HepG2 (cell line): ENCODE data around the gene CLPTM1. TPM values are rescaled to one million over a fixed set of nuclear protein-coding genes. Genes with fewer than 3 reads are reported as not detected.

Source experiments
- CREM ChIP-seq, 2 experiments: sonication (generic) in 1 of 2; formaldehyde crosslinking in 1 of 2; IDR thresholded peaks; 2 replicates each; pipeline versions ENCODE4 v1.4.0 to v1.6.1; 2016 to 2020; ENCODE audit warnings: antibody characterized with exemption in 1 of 2, mild to moderate bottlenecking in 1 of 2, missing genetic modification reagents in 1 of 2
- DNMT1 ChIP-seq: sonication (generic); formaldehyde crosslinking; IDR thresholded peaks from 2 replicates; pipeline ENCODE4 v1.5.1; 2020; ENCODE audit warnings: mild to moderate bottlenecking, missing genetic modification reagents
- ELF4 ChIP-seq: sonication (generic); formaldehyde crosslinking; IDR thresholded peaks from 2 replicates; pipeline ENCODE4 v1.5.0; 2020; ENCODE audit warnings: missing genetic modification reagents, mild to moderate bottlenecking, moderate library complexity, borderline replicate concordance
- FOXA3 ChIP-seq: IDR thresholded peaks from 2 replicates; pipeline ENCODE4 v1.6.1; 2016; ENCODE audit warnings: missing genetic modification reagents, missing compliant biosample characterization
- HNRNPUL1 ChIP-seq: fragments of 200-400 bp; formaldehyde crosslinking; IDR thresholded peaks from 2 replicates; pipeline ENCODE4 v1.6.1; 2017; ENCODE audit warnings: low read depth, mild to moderate bottlenecking, low read length, moderate library complexity
- KMT2B ChIP-seq: IDR thresholded peaks from 2 replicates; pipeline ENCODE4 v1.6.1; 2016; ENCODE audit warnings: missing genetic modification reagents, missing compliant biosample characterization
- MIER3 ChIP-seq: IDR thresholded peaks from 2 replicates; pipeline ENCODE4 v1.6.1; 2016; ENCODE audit warnings: missing compliant biosample characterization, borderline replicate concordance
- PLRG1 ChIP-seq: fragments of 450-650 bp; conservative IDR thresholded peaks from 2 replicates; pipeline ENCODE4 v1.6.1; 2016
- RBM22 ChIP-seq: fragments of 200-400 bp; formaldehyde crosslinking; optimal IDR thresholded peaks from 2 replicates; pipeline ENCODE3; 2017; ENCODE audit warnings: mild to moderate bottlenecking, low read length, moderate library complexity
- REXO4 ChIP-seq: sonication (generic); formaldehyde crosslinking; IDR thresholded peaks from 2 replicates; pipeline ENCODE4 v1.8.0; 2022; ENCODE audit warnings: missing genetic modification reagents, mild to moderate bottlenecking, borderline replicate concordance
- SAP130 ChIP-seq: IDR thresholded peaks from 2 replicates; pipeline ENCODE4 v1.6.1; 2016; ENCODE audit warnings: low read depth
- ZFP90 ChIP-seq: sonication (generic); formaldehyde crosslinking; IDR thresholded peaks from 2 replicates; pipeline ENCODE4 v1.8.0; 2022; ENCODE audit warnings: missing genetic modification reagents, mild to moderate bottlenecking, inconsistent platforms, borderline replicate concordance
- ZMYM3 ChIP-seq: sonication (generic); formaldehyde crosslinking; IDR thresholded peaks from 2 replicates; pipeline ENCODE4 v1.5.1; 2020; ENCODE audit warnings: mild to moderate bottlenecking, missing genetic modification reagents
- ZNF232 ChIP-seq: sonication (generic); formaldehyde crosslinking; IDR thresholded peaks from 2 replicates; pipeline ENCODE4 v1.4.0; 2020; ENCODE audit warnings: missing genetic modification reagents, borderline replicate concordance
- ZNF317 ChIP-seq: sonication (generic); formaldehyde crosslinking; IDR thresholded peaks from 2 replicates; pipeline ENCODE4 v1.5.0; 2020; ENCODE audit warnings: mild to moderate bottlenecking, missing genetic modification reagents
- ZNF543 ChIP-seq: sonication (generic); formaldehyde crosslinking; IDR thresholded peaks from 2 replicates; pipeline ENCODE4 v1.4.0; 2020; ENCODE audit warnings: mild to moderate bottlenecking, missing genetic modification reagents
- ZNF619 ChIP-seq: sonication (generic); formaldehyde crosslinking; IDR thresholded peaks from 2 replicates; pipeline ENCODE4 v1.4.0; 2020; ENCODE audit warnings: mild to moderate bottlenecking, missing genetic modification reagents
- ZSCAN21 ChIP-seq: sonication (generic); formaldehyde crosslinking; IDR thresholded peaks from 2 replicates; pipeline ENCODE4 v1.8.0; 2022; ENCODE audit warnings: mild to moderate bottlenecking, missing genetic modification reagents, moderate library complexity, borderline replicate concordance
- polyA plus RNA-seq, 8 experiments: library from polyadenylated mRNA; depleted of rRNA in 3 of 8; stranded (reverse) in 7 of 8; unstranded in 1 of 8; fragments of >200 nt; fragmentation: Illumina TruSeq in 4 of 8; extraction: Trizol in 4 of 8; gene quantifications; 2 replicates each; pipeline versions ENCODE4 v1.2.1 to v1.2.3, GENCODE V29; 2011 to 2016; ENCODE audit warnings: low read depth in 4 of 8, missing spikeins in 1 of 8, mixed read lengths in 1 of 8; ENCODE audit not compliant: insufficient read depth in 1 of 8
- total RNA-seq, 5 experiments: library from RNA; depleted of rRNA; stranded (reverse); fragments of >200 nt; fragmentation: Illumina TruSeq; extraction: Trizol; gene quantifications; 2 replicates each; pipeline ENCODE4 v1.2.3, GENCODE V29; 2016; ENCODE audit warnings: low read depth in 1 of 5
- TF ChIP-seq, protein P1 (sequence below): sonication (generic); formaldehyde crosslinking; IDR thresholded peaks from 2 replicates; pipeline ENCODE4 v1.4.0; 2020; ENCODE audit warnings: missing genetic modification reagents
- TF ChIP-seq, protein P2 (sequence below): sonication (generic); formaldehyde crosslinking; IDR thresholded peaks from 2 replicates; pipeline ENCODE4 v1.5.0; 2020; ENCODE audit warnings: mild to moderate bottlenecking, missing genetic modification reagents
- TF ChIP-seq, protein P3 (sequence below): sonication (generic); formaldehyde crosslinking; IDR thresholded peaks from 2 replicates; pipeline ENCODE4 v1.8.1; 2023; ENCODE audit warnings: mild to moderate bottlenecking, missing genetic modification reagents
- TF ChIP-seq, protein P4 (sequence below): sonication (generic); formaldehyde crosslinking; IDR thresholded peaks from 2 replicates; pipeline ENCODE4 v1.4.0; 2020; ENCODE audit warnings: missing genetic modification reagents, borderline replicate concordance

Gene CLPTM1
- total and polyA plus RNA-seq, 2 of the 13 experiments (the other 11 are each of a cell fraction or from before 2014, with no cell fraction given), result 34.9 to 42.8 TPM

DNA sequence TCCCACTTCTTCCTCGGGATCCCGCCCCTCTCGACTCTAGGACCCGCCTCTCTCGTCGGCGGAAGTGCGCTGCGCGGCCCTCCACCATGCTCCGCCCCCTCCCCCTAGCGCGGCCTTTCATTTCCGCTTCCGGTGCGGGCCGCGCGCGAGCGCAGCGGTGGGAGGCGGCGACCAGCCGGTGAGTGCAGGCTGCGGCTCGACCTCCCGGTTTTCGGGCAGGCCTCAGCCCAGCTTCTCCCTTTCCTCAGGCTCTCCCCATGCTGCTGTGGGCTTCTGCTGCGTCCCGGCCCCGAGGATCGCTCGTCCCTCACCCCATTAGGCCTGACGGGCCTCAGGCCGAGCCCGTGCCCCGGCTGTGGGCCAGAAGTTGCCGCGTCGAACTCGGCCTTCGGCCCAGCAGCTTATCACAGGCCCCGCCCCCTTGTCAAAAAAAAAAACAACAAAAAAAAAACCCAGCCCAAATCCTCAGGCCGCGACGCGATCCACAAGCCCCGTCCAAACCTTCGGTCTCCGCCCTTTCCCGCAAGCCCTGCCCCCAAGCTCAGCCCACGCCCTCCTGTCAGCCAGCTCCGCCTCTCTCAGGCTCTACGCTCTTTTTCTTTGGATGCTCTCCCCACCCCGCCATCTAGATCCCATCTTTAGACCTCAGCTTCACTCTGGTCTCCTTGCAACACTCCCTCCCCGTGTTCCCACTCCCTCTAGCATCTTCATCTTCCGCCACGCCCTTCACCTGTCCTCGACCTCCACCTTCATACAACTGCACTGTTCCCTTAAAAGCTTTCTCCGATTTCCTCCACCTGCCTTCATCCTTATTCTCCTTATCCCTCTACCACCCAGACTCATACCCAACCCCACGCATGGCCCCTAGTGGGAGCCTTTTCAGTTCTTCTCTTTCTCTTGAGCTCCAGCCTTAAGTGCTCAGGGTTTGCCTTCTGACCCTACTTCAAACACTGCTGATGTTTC is 84.0 kb downstream of the CLPTM1 start, which contains the start of gene CLASRP (continued):
- no peak for TF ChIP-seq ZSCAN21 (CRISPR knock-in tag)
- no peak for TF ChIP-seq ZMYM3 (CRISPR knock-in tag)
- no peak; the same call in 1 of the 2 replicates for TF ChIP-seq ZNF543 (CRISPR knock-in tag)
- TF ChIP-seq, protein P1, sequence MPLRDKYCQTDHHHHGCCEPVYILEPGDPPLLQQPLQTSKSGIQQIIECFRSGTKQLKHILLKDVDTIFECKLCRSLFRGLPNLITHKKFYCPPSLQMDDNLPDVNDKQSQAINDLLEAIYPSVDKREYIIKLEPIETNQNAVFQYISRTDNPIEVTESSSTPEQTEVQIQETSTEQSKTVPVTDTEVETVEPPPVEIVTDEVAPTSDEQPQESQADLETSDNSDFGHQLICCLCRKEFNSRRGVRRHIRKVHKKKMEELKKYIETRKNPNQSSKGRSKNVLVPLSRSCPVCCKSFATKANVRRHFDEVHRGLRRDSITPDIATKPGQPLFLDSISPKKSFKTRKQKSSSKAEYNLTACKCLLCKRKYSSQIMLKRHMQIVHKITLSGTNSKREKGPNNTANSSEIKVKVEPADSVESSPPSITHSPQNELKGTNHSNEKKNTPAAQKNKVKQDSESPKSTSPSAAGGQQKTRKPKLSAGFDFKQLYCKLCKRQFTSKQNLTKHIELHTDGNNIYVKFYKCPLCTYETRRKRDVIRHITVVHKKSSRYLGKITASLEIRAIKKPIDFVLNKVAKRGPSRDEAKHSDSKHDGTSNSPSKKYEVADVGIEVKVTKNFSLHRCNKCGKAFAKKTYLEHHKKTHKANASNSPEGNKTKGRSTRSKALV, result no peak
- no peak; the same call in 1 of the 2 replicates for TF ChIP-seq ELF4
- TF ChIP-seq ZFP90 (CRISPR knock-in tag), result 0 out of 2 replicates have a peak, but pooled peaks have one; percentile 75
- 0 out of 2 replicates have a peak, but pooled peaks have one; percentile 53 for TF ChIP-seq DNMT1 (CRISPR knock-in tag)
- no peak for TF ChIP-seq REXO4 (CRISPR knock-in tag)
- TF ChIP-seq CREM (IDR thresholded peaks at IDR 0.05), result peak; percentile 43; the same call in 1 of the 2 replicates
- TF ChIP-seq CREM (CRISPR knock-in tag; IDR thresholded peaks at IDR 0.05), result no peak
- TF ChIP-seq ZNF232 (CRISPR knock-in tag), result peak; percentile 79; the same call in 1 of the 2 replicates
- no peak for TF ChIP-seq HNRNPUL1
- TF ChIP-seq FOXA3 (CRISPR knock-in tag), result no peak
- TF ChIP-seq KMT2B (CRISPR knock-in tag), result peak; percentile 56; the same call in 1 of the 2 replicates
- TF ChIP-seq SAP130 (CRISPR knock-in tag), result peak; percentile 91
- no peak for TF ChIP-seq RBM22
- TF ChIP-seq MIER3 (CRISPR knock-in tag), result 0 out of 2 replicates have a peak, but pooled peaks have one; percentile 41
- no peak for TF ChIP-seq PLRG1
- TF ChIP-seq, protein P2, sequence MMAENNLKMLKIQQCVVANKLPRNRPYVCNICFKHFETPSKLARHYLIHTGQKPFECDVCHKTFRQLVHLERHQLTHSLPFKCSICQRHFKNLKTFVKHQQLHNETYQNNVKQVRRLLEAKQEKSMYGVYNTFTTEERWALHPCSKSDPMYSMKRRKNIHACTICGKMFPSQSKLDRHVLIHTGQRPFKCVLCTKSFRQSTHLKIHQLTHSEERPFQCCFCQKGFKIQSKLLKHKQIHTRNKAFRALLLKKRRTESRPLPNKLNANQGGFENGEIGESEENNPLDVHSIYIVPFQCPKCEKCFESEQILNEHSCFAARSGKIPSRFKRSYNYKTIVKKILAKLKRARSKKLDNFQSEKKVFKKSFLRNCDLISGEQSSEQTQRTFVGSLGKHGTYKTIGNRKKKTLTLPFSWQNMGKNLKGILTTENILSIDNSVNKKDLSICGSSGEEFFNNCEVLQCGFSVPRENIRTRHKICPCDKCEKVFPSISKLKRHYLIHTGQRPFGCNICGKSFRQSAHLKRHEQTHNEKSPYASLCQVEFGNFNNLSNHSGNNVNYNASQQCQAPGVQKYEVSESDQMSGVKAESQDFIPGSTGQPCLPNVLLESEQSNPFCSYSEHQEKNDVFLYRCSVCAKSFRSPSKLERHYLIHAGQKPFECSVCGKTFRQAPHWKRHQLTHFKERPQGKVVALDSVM (CRISPR knock-in tag), result 0 out of 2 replicates have a peak, but pooled peaks have one; percentile 19
- TF ChIP-seq, protein P3, sequence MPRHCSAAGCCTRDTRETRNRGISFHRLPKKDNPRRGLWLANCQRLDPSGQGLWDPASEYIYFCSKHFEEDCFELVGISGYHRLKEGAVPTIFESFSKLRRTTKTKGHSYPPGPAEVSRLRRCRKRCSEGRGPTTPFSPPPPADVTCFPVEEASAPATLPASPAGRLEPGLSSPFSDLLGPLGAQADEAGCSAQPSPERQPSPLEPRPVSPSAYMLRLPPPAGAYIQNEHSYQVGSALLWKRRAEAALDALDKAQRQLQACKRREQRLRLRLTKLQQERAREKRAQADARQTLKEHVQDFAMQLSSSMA (CRISPR knock-in tag), result no peak; the same call in 1 of the 2 replicates
- TF ChIP-seq ZNF619 (CRISPR knock-in tag), result peak; percentile 64; the same call in 1 of the 2 replicates
- TF ChIP-seq, protein P4, sequence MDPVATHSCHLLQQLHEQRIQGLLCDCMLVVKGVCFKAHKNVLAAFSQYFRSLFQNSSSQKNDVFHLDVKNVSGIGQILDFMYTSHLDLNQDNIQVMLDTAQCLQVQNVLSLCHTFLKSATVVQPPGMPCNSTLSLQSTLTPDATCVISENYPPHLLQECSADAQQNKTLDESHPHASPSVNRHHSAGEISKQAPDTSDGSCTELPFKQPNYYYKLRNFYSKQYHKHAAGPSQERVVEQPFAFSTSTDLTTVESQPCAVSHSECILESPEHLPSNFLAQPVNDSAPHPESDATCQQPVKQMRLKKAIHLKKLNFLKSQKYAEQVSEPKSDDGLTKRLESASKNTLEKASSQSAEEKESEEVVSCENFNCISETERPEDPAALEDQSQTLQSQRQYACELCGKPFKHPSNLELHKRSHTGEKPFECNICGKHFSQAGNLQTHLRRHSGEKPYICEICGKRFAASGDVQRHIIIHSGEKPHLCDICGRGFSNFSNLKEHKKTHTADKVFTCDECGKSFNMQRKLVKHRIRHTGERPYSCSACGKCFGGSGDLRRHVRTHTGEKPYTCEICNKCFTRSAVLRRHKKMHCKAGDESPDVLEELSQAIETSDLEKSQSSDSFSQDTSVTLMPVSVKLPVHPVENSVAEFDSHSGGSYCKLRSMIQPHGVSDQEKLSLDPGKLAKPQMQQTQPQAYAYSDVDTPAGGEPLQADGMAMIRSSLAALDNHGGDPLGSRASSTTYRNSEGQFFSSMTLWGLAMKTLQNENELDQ (CRISPR knock-in tag), result no peak
- TF ChIP-seq ZNF317 (CRISPR knock-in tag), result peak; percentile 82
